Keratinocyte (primary cell): Measurements from ENCODE around the gene WDR91. TPM values are rescaled to one million over a fixed set of nuclear protein-coding genes. Genes with fewer than 3 reads are reported as not detected.

ENCODE experiments used
- DNase-seq: peaks from one replicate; pipeline ENCODE4 v3.0.0-alpha.2; 2011; ENCODE audit warnings: low read depth, missing footprints, low spot score
- FAIRE-seq: peaks from 2 replicates; lab custom pipeline; 2011; peaks lifted over from hg19 to GRCh38; lab: Jason Lieb, UNC
- H2AFZ ChIP-seq: 2 replicates; pipeline ENCODE4 v1.6.0; 2012; ENCODE audit warnings: low read length, control low read depth, inconsistent platforms; ENCODE audit not compliant: control insufficient read depth
- H3K27ac ChIP-seq: 2 replicates; pipeline ENCODE4 v1.5.1; 2011; ENCODE audit warnings: low read length; ENCODE audit not compliant: control insufficient read depth, insufficient read depth
- H3K27me3 ChIP-seq: 3 replicates; pipeline ENCODE4 v1.6.0; 2011; ENCODE audit warnings: low read length; ENCODE audit not compliant: control insufficient read depth, insufficient read depth; ENCODE audit errors: extremely low read depth
- H3K36me3 ChIP-seq, 2 experiments: 2 replicates in 1 of 2; 3 replicates in 1 of 2; pipeline ENCODE4 v1.5.1; 2011; ENCODE audit warnings: low read length in 2 of 2, mild to moderate bottlenecking in 1 of 2; ENCODE audit not compliant: control insufficient read depth in 2 of 2, insufficient read depth in 2 of 2; ENCODE audit errors: extremely low read depth in 1 of 2
- H3K4me1 ChIP-seq: 3 replicates; pipeline ENCODE4 v1.5.1; 2011; ENCODE audit warnings: low read length; ENCODE audit not compliant: control insufficient read depth, insufficient read depth; ENCODE audit errors: extremely low read depth
- H3K4me2 ChIP-seq: 3 replicates; pipeline ENCODE4 v1.6.0; 2011; ENCODE audit warnings: low read depth, low read length; ENCODE audit not compliant: control insufficient read depth, insufficient read depth; ENCODE audit errors: extremely low read depth
- H3K4me3 ChIP-seq, 3 experiments: fragments of 200-600 bp in 1 of 3; sonication (generic) in 1 of 3; 2 replicates in 2 of 3; 3 replicates in 1 of 3; pipeline ENCODE4 v1.5.1; 2011 to 2016; ENCODE audit warnings: low read length in 3 of 3, mild to moderate bottlenecking in 3 of 3, control low read depth in 2 of 3, inconsistent platforms in 1 of 3, low read depth in 1 of 3, mixed read lengths in 1 of 3, mixed run types in 1 of 3, moderate library complexity in 1 of 3; ENCODE audit not compliant: control insufficient read depth in 2 of 3, insufficient read depth in 2 of 3; ENCODE audit errors: extremely low read depth in 1 of 3
- H3K79me2 ChIP-seq: 2 replicates; pipeline ENCODE4 v1.6.0; 2012; ENCODE audit warnings: low read length; ENCODE audit not compliant: control insufficient read depth, insufficient read depth
- H3K9ac ChIP-seq: 3 replicates; pipeline ENCODE4 v1.6.0; 2011; ENCODE audit warnings: low read length; ENCODE audit not compliant: control insufficient read depth, insufficient read depth; ENCODE audit errors: extremely low read depth
- H3K9me1 ChIP-seq: 3 replicates; pipeline ENCODE4 v1.6.0; 2011; ENCODE audit warnings: low read length; ENCODE audit not compliant: control insufficient read depth, insufficient read depth; ENCODE audit errors: extremely low read depth
- H3K9me3 ChIP-seq: 2 replicates; pipeline ENCODE4 v1.5.1; 2012; ENCODE audit warnings: low read depth, low read length; ENCODE audit not compliant: control insufficient read depth
- H4K20me1 ChIP-seq: 3 replicates; pipeline ENCODE4 v1.6.0; 2011; ENCODE audit warnings: low read length; ENCODE audit not compliant: control insufficient read depth, insufficient read depth; ENCODE audit errors: extremely low read depth
- CTCF ChIP-seq, 3 experiments: IDR thresholded peaks in 1 of 3; conservative IDR thresholded peaks in 1 of 3; optimal IDR thresholded peaks in 1 of 3; 2 replicates in 2 of 3; 3 replicates in 1 of 3; pipeline versions ENCODE3 to v1.5.1; 2011; ENCODE audit warnings: low read length in 3 of 3, mild to moderate bottlenecking in 3 of 3, moderate library complexity in 2 of 3, control low read depth in 1 of 3, inconsistent platforms in 1 of 3; ENCODE audit not compliant: insufficient read depth in 2 of 3; ENCODE audit errors: extremely low read depth in 1 of 3
- EZH2 ChIP-seq: IDR thresholded peaks from one replicate; pipeline ENCODE4 v1.6.1; 2012; ENCODE audit warnings: inconsistent platforms, mild to moderate bottlenecking, low read length, moderate library complexity
- dilution Hi-C: fragments of 300-500 bp; cut with MboI; formaldehyde crosslinking; loops from one replicate; pipeline ENCODE4 v1.7.0; 2020; ENCODE audit warnings: low sequenced_read_pairs; ENCODE audit not compliant: extremely low pct_ligation_motif_present
- polyA plus RNA-seq, 5 experiments: library from polyadenylated mRNA; depleted of rRNA in 3 of 5; stranded (reverse) in 3 of 5; stranded (forward) in 1 of 5; unstranded in 1 of 5; fragments of >200 nt; gene quantifications; 1 replicate in 1 of 5; 2 replicates in 3 of 5; 3 replicates in 1 of 5; pipeline versions ENCODE4 v1.2.1 to v1.2.3, GENCODE V29; 2011 to 2012; ENCODE audit warnings: missing spikeins in 2 of 5, low read depth in 1 of 5, low replicate concordance in 1 of 5

WDR91 gene
- polyA plus RNA-seq, 1 donor (not counting 4 experiments of a cell fraction or from before 2014, with no cell fraction given): 22.5 TPM

- no peak for FAIRE-seq
- H3K36me3 ChIP-seq: peaks cover 27 to 33% of the 10 kb centered on the region in 2 experiments
- H3K4me3 ChIP-seq: no peak overlapping the region
- H3K27me3 ChIP-seq: no peaks in the 10 kb centered on the region
- no peaks in the 10 kb centered on the region for H4K20me1 ChIP-seq
- peaks cover 5% of the 10 kb centered on the region for H3K9me1 ChIP-seq
- no peak overlapping the region for H3K9ac ChIP-seq
- H3K9me3 ChIP-seq: no peaks in the 10 kb centered on the region
- H3K27ac ChIP-seq: no peak overlapping the region
- peaks cover 19% of the 10 kb centered on the region for H3K79me2 ChIP-seq
- H3K4me2 ChIP-seq: no peak overlapping the region
- dilution Hi-C loops: loop anchor here (25.0 kb wide), 1 partner anchor 181 kb away; the partner anchor contains the start of gene AGBL3
- H2AFZ ChIP-seq: no peak overlapping the region
- no peak for TF ChIP-seq CTCF (optimal IDR thresholded peaks at IDR 0.05 in 1 of 3, IDR thresholded peaks at IDR 0.05 in 1 of 3, conservative IDR thresholded peaks at IDR 0.05 in 1 of 3; ENCODE audit: extremely low read depth in 1 of 3, insufficient read depth in 2 of 3, low read length in 3 of 3)
- TF ChIP-seq EZH2: no peak
- H3K4me1 ChIP-seq: peaks cover 24% of the 10 kb centered on the region
- DNase-seq: no peak
Measured at GRCh38 chr7:135168001-135168400, 43.3 kb downstream of the WDR91 start.

- peaks cover 19% of the 10 kb centered on the region for H3K79me2 ChIP-seq
- no peak for TF ChIP-seq CTCF (optimal IDR thresholded peaks at IDR 0.05 in 1 of 3, IDR thresholded peaks at IDR 0.05 in 1 of 3, conservative IDR thresholded peaks at IDR 0.05 in 1 of 3; ENCODE audit: extremely low read depth in 1 of 3, insufficient read depth in 2 of 3, low read length in 3 of 3)
- no peak for TF ChIP-seq EZH2
- H3K27me3 ChIP-seq: no peaks in the 10 kb centered on the region
- peaks cover 5% of the 10 kb centered on the region for H3K9me1 ChIP-seq
- H3K4me1 ChIP-seq: peaks cover 24% of the 10 kb centered on the region
- no peak overlapping the region for H3K4me2 ChIP-seq
- DNase-seq (no peak), FAIRE-seq (no peak)
- H3K27ac ChIP-seq: no peak overlapping the region
- H4K20me1 ChIP-seq: no peaks in the 10 kb centered on the region
- no peak overlapping the region for H3K9ac ChIP-seq
- no peak overlapping the region for H3K4me3 ChIP-seq
- dilution Hi-C loops: loop anchor here (25.0 kb wide), 1 partner anchor 180 kb away; the partner anchor contains the start of gene AGBL3
- H3K36me3 ChIP-seq: peaks cover 27 to 33% of the 10 kb centered on the region in 2 experiments
- no peak overlapping the region for H2AFZ ChIP-seq
- no peaks in the 10 kb centered on the region for H3K9me3 ChIP-seq
Measured at GRCh38 chr7:135167365-135167917, 43.9 kb downstream of the WDR91 start.
